Middle frontal gyrus (tissue), 1 donor: ENCODE measurements around the gene CD8B.

Experiments used
- DNase-seq: peaks from one replicate; pipeline ENCODE4 v3.0.0-alpha.2; 2015; ENCODE audit warnings: low spot score; ENCODE audit errors: extremely low spot score

Gene CD8B

GRCh38 chr2:86806059-86806857 lies 55.4 kb downstream of the CD8B start:
- no peak for DNase-seq

DNA sequence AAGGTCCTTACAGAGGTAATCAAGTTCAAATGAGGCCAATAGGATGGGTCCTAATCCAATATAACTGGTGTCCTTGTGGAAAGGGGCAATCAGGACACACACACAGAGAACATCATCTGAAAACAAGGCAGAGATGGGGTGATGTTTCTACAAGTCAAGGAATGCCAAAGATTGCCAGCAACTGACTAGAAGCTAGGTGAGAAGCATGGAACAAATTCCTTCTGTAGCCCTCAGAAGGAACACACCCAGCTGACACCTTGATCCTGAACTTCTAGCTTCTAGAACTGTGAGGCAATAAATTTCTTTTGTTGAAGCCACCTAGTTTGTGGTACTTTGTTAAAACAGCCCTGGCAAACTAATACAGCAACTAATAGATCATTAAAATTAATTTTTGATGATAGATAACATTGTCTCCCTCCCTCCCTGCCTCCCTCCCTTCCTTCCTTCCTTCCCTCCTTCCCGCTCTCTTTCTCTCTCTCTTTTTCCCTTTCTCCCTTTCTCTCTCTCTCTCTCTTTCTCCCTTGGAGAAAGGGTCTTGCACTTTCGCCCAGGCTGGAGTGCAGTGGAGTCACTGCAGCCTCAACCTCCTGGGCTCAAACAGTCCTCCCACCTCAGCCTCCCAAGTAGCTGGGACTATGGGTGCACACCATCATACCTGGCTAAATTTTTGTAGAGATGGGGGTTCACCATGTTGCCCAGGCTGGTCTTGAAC lies 60.7 kb downstream of the CD8B start:
- no peak for DNase-seq

DNA sequence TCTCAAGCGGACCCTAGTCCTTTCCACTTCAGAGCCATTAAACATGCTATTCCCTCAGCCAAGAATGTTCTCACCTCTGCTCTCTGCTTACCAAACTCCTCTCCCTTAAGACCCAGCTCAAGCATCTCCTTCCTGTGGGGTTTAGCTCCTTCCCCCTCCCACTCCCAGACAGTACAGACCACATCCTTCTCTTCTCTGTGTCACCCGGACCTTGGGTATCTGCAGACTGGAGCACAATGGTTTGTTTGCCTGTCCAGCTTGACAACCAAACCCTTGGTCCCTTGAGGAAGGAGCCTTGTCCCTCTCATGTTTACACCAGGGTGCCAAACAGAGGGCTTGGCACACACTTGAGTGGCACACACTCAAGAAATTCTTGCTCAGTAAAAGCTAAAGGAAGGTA lies 66.8 kb downstream of the CD8B start:
- no peak for DNase-seq

DNA sequence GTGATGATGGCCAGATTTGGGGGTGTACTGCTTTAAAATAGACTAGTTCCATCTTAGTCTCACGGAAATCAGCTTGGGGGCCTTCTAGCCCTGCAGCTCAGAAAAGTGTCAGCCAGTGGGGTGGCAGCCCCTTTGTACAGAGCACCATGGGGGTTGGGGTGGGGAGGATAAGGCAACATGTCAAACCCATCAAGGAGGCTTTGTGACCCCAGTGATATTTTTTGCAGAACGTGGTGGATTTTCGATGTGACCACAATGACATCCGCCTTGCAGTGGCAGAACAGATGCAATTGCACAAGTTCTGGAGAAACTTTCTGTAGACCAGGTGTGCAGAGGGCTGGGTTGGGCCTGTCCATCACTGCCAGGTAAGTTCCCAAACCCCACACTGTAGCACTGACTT lies 67.9 kb downstream of the CD8B start:
- DNase-seq = no peak

DNA sequence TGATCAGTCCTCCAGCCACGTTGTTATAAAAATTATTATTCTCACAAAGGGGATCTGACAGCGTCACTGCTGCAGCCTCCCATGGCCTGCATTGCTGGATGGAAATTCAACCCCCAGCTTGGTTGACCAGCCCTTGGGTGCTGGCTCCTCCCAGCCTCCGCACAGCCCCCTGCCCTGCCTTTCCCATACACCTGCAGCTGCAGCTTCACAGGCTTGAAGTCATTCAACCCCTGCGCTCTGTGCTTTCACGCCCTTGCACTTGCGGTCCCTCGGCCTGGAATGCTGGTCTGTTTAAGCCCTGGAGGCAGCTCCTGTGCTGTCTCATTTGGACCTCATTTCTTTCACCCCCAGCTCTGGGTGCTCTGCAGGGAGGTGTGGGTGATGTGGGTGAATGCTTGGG lies 70.1 kb downstream of the CD8B start:
- DNase-seq = no peak

- no peak for DNase-seq
Observed at GRCh38 chr2:86790676-86791572, 70.8 kb downstream of the CD8B start, which contains the start of gene CD8A. Gene CD8A, minus strand, starts transcription at chr2:86790913. Its CDS starts 88 bp downstream, at chr2:86790825.

GRCh38 chr2:86790134-86790675 lies 71.5 kb downstream of the CD8B start:
- no peak for DNase-seq

GRCh38 chr2:86789687-86790133 lies 72.0 kb downstream of the CD8B start:
- DNase-seq = no peak

DNA sequence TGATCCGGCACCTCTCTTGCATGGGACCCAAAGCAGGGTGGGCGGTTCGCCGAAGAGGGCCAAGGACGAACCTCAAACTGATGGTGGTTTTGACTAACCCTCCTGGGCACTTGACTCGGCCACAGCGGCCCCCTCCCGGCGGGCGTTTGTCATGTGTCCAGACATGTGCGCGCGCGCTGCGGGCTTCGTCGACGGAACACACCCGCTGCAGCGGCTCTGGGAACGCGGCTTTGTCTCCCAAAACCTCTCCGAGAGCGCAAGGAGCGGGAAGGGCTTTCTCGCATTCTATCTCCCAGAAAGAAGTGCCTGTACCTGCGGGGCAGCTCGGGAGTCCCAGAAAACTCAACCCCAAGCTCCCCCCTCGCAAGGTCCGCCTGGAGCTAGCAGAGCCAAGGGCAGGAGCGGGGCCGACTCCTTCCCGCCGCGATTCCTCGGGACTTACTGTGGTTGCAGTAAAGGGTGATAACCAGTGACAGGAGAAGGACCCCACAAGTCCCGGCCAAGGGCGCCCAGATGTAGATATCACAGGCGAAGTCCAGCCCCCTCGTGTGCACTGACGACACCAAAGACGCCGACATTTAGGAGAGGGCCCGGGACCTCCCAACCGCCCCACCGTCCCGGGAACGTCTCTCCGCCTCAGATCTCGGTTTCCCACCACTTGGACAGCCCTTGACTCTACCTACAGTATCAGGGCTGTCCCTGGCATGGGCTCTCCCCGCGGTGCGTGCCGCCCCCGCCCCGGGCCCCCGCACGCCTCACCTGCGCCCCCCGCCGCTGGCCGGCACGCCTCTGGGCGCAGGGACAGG lies 72.6 kb downstream of the CD8B start:
- no peak for DNase-seq

DNA sequence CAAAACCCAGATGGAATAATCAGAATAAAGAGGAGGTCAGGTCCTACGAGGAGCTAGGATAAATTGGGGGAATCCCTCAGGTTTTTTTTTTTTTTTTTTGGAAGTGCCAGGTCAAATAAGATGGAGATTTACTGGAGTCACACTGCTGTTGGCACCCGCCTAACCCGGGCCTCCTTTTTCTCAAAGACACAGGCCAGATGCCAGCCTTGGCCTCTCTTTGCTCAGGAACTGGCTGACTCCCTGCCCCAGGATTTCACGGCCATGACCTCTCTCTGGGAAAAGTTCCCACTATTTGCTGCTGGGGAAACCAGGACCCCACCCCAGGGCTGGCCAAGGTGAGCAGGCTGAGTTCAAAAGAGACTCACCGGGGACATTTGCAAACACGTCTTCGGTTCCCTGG lies 73.5 kb downstream of the CD8B start:
- no peak for DNase-seq

- DNase-seq = no peak
Observed at GRCh38 chr2:86787736-86788135, 74.0 kb downstream of the CD8B start.

DNA sequence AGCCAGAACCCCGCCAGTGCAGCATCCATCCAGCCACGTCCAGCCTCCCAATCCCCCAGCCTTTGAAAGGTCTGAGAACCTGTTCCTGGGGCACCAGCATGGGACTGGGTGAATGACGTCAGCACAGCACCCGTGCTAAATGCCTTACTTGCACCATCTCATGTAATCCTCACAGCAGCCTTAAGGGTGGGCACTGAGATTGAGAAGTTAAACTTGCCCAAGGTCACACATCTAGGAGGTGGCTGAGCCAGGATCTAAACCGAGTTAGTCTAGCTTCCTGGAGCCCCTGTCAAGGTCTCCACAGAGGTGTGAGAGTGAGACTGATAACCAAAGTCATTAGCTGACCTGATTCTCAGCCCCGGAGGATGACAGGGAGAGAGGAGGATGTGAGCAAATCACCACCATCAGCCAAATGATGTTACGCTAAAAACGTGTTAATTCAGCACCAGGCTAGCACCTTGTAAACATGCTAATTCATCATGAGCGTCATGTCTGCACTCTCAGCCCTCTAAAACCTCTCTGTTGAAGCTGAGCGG lies 75.6 kb downstream of the CD8B start:
- no peak for DNase-seq

GRCh38 chr2:86785456-86785855 lies 76.2 kb downstream of the CD8B start:
- DNase-seq = no peak

DNA sequence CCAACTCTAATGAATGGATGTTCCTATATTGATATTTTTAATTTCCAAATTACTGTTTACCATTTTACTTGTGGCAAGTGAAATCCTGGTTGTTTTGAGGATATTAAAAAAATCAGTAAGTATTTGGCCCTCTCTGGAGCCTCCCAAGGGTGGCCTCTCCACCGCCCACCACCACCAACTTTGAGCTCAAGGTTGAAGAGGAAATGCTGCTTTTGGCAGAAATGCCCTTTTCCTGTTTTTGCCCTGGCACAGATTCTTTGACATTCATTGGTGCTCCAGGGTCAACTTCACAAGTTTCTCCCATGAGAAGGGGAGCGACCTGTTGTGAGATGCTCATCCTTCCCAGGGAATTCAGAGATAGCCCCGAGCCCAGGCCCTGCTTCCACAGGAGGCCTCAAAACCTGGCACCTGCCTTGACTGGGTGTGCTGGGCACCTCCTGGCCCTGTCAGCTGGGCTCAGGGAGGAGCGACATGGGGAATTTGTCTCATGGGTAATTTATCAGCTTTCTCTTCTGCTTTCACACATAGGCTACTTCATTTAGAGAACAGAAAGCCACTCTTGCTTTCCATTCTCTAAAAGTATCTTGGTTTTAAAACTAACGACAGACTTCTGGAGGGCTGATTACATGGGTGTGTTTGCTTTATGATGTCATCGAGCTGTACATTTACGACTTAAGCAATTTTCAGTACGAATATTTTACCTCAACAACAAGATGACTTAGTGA lies 77.9 kb downstream of the CD8B start:
- no peak for DNase-seq

DNA sequence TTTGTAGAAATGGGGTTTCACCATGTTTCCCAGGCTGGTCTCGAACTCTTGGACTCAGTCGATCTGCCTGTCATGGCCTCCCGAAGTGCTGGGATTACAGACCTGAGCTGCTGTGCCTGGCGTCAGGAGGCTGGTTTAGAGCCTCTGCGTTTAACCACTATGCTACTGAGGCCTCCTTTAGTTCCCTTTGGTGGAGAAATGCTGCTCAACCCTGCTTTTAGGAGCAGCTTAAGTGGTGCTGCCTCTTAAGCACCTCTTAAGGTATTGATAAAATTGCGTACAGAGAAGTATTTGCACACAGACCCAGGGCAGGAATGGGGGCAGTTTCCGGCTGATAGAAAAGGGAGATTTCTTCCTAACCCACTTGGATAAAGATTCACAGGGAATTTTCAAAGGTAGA lies 78.9 kb downstream of the CD8B start:
- DNase-seq = no peak

DNA sequence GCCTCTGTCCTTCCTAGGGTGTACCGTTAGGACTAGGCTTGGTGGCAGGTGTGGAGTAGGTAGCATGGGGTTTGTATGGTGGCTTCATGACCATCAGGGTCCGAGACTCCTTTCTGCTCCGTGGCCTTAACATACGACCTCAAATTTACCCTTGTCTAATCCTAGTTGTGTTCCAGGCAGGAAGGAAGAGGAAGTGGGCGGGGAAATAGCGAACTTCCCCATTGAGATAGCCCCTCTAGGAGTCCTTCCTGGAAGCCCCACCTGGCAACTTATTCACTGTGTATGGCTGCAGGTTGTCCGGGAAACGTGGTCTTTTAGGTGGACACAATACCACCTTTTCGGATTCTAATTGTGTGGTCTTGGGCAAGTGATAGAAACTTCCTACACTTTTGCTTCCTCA lies 80.3 kb downstream of the CD8B start:
- DNase-seq = no peak

DNA sequence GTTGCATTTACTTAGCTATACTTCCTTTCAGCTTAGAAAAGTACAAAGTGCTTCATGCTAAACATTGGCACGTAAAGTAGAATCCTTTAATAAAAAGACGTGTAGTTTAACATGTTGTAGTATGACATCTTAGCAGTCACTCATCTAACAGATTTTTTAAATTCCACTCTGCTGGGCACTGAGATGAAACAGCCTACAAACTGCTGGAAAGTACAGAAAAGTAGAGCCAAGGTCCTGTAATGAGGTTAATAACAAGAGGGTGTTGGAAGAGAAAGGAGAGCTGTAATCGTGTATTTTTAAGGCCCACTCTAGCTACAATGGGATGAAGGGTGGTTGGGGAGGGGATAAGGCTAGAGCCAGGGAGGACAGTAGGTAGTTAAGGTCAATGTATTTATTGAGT lies 81.7 kb downstream of the CD8B start:
- DNase-seq = no peak

GRCh38 chr2:86778957-86779356 lies 82.7 kb downstream of the CD8B start:
- no peak for DNase-seq

DNA sequence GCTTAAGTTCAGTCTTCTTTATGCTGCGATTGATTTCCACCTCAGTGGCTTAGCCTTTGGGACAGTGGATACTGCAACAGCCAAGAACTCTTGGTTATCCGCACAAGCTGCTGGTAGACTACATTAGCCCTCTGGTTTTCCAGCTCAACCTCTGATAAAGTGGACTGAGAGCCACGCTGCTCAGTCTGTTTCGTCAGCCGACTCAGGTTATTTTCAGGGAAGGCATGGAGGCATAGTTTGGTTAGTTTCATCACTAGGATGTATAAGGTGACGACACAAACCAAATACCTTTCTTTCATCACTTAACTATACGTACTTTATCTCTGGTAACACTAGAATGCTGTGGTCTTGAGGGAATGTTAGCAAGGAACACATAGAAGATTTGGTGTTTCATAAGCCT lies 85.2 kb downstream of the CD8B start:
- no peak for DNase-seq

- no peak for DNase-seq
Observed at GRCh38 chr2:86775338-86775737, 86.3 kb downstream of the CD8B start.
